Cardiac muscle cell (in vitro differentiated cells and primary cell): ENCODE data around the gene TP53TG3E. TPM values are rescaled to one million over a fixed set of nuclear protein-coding genes. Genes with fewer than 3 reads are reported as not detected.
"Not testable (repeated sequence)": the region's sequence is repeated elsewhere in the genome, so short reads cannot be mapped to it uniquely, and the experiment has no call there.

Experiments
- DNase-seq, 2 donors: peaks; one replicate each; pipeline versions ENCODE4 v3.0.0 to v3.0.0-alpha.2; 2010 to 2017; ENCODE audit warnings: low read depth in 1 of 2, low spot score in 1 of 2
- H3K27ac ChIP-seq: fragments of 200-600 bp; sonication (generic); 2 replicates; pipeline ENCODE4 v1.5.1; 2016
- H3K27me3 ChIP-seq: fragments of 200-600 bp; sonication (generic); 2 replicates; pipeline ENCODE4 v1.6.0; 2016; ENCODE audit warnings: control low read depth
- H3K36me3 ChIP-seq: fragments of 200-600 bp; sonication (generic); 2 replicates; pipeline ENCODE4 v1.5.1; 2016; ENCODE audit warnings: control low read depth
- H3K4me1 ChIP-seq: fragments of 200-600 bp; sonication (generic); 2 replicates; pipeline ENCODE4 v1.8.1; 2017; ENCODE audit warnings: low read depth, mild to moderate bottlenecking, mixed run types
- H3K4me3 ChIP-seq: fragments of 200-600 bp; sonication (generic); 2 replicates; pipeline ENCODE4 v1.5.1; 2016; ENCODE audit warnings: mild to moderate bottlenecking
- H3K9me3 ChIP-seq: fragments of 200-600 bp; sonication (generic); 2 replicates; pipeline ENCODE4 v1.5.1; 2017; ENCODE audit warnings: low read depth, mild to moderate bottlenecking, control low read depth
- polyA plus RNA-seq: library from polyadenylated mRNA; unstranded; fragments of >200 nt; fragmentation: Nextera tagmentation; extraction: Ambion mirVana; gene quantifications from 2 replicates; pipeline ENCODE4 v1.2.1, GENCODE V29; 2016
- total RNA-seq: library from RNA; depleted of rRNA; stranded (reverse); fragments of >200 nt; gene quantifications from 2 replicates; pipeline ENCODE4 v1.2.3, GENCODE V29; 2016

The TP53TG3E gene
- total RNA-seq (not detected in 2 replicates), polyA plus RNA-seq (not detected in 2 replicates)

GRCh38 chr16:33304006-33304405 is at the start of gene TP53TG3E:
TP53TG3E (plus strand) TSS chr16:33304306; CDS start chr16:33304374, 68 bp downstream.
- H3K4me3 ChIP-seq, DNase-seq, H3K36me3 ChIP-seq, H3K4me1 ChIP-seq, H3K27ac ChIP-seq, H3K9me3 ChIP-seq, H3K27me3 ChIP-seq: not testable (repeated sequence)

GRCh38 chr16:33336226-33337012 is 32.3 kb downstream of the TP53TG3E start:
- H3K27ac ChIP-seq, H3K36me3 ChIP-seq, H3K9me3 ChIP-seq, H3K4me3 ChIP-seq, H3K27me3 ChIP-seq, H3K4me1 ChIP-seq: not testable (repeated sequence)
- peak in 1 of 2 donors; percentile 0 for DNase-seq

GRCh38 chr16:33337627-33338542 is 33.8 kb downstream of the TP53TG3E start:
- H3K27me3 ChIP-seq, H3K4me1 ChIP-seq, H3K4me3 ChIP-seq, H3K27ac ChIP-seq, H3K9me3 ChIP-seq, H3K36me3 ChIP-seq: not testable (repeated sequence)
- DNase-seq, result peak in 1 of 2 donors; percentile 3

GRCh38 chr16:33338543-33338951 is 34.4 kb downstream of the TP53TG3E start:
- DNase-seq, H3K27me3 ChIP-seq: not testable (repeated sequence)

GRCh38 chr16:33339093-33340061 is 35.3 kb downstream of the TP53TG3E start:
- DNase-seq, result peak in 1 of 2 donors; percentile 4

More at GRCh38 chr16:33338543-33338951, 34.4 kb downstream of the TP53TG3E start:
- H3K9me3 ChIP-seq, H3K4me1 ChIP-seq, H3K27ac ChIP-seq, H3K36me3 ChIP-seq, H3K4me3 ChIP-seq: not testable (repeated sequence)

More at GRCh38 chr16:33339093-33340061, 35.3 kb downstream of the TP53TG3E start:
- not testable (repeated sequence) for H3K4me1 ChIP-seq, H3K27ac ChIP-seq, H3K27me3 ChIP-seq, H3K9me3 ChIP-seq, H3K4me3 ChIP-seq, H3K36me3 ChIP-seq

Other genes starting within 250 kb of the TP53TG3E start
- gene TP53TG3C, start 110.1 kb upstream of the TP53TG3E start, total RNA-seq, result not detected in 2 replicates
- gene TP53TG3C, start 110.1 kb upstream of the TP53TG3E start, polyA plus RNA-seq, result not detected in 2 replicates
- gene TP53TG3B, start 56.5 kb downstream of the TP53TG3E start, total RNA-seq, result not detected in 2 replicates
- gene TP53TG3B, start 56.5 kb downstream of the TP53TG3E start, polyA plus RNA-seq, result not detected in 2 replicates
- not detected in 2 replicates for gene TP53TG3F, start 155.3 kb downstream of the TP53TG3E start, total RNA-seq
- gene TP53TG3F, start 155.3 kb downstream of the TP53TG3E start, polyA plus RNA-seq, result not detected in 2 replicates